Measurements from ENCODE around the gene POLR2I.
A peak's percentile ranks its signal among the peaks of the same experiment; 100 is the strongest.

Gene POLR2I

GRCh38 chr19:36128392-36128736 is 13.7 kb upstream of the POLR2I start:
- DNase-seq (ENCODE audit: low read depth): no peak
- no peak for TF ChIP-seq CTCF (IDR thresholded peaks at IDR 0.05; ENCODE audit: low read depth, low read length, missing control alignments)
- peak overlapping the region; percentile 60 for H3K4me3 ChIP-seq (ENCODE audit: low read depth, low read length)

- no peak for DNase-seq (ENCODE audit: low read depth)
- no peak for TF ChIP-seq CTCF (IDR thresholded peaks at IDR 0.05; ENCODE audit: low read depth, low read length, missing control alignments)
- H3K4me3 ChIP-seq (ENCODE audit: low read depth, low read length): no peak overlapping the region
Observed at GRCh38 chr19:36125557-36125956, 10.9 kb upstream of the POLR2I start.

GRCh38 chr19:36121486-36122124 is 6.9 kb upstream of the POLR2I start:
- TF ChIP-seq CTCF (IDR thresholded peaks at IDR 0.05; ENCODE audit: low read depth, low read length, missing control alignments): no peak
- no peak overlapping the region for H3K4me3 ChIP-seq (ENCODE audit: low read depth, low read length)
- DNase-seq (ENCODE audit: low read depth): no peak

GRCh38 chr19:36120984-36121358 is 6.3 kb upstream of the POLR2I start:
- no peak overlapping the region for H3K4me3 ChIP-seq (ENCODE audit: low read depth, low read length)
- TF ChIP-seq CTCF (IDR thresholded peaks at IDR 0.05; ENCODE audit: low read depth, low read length, missing control alignments): no peak
- no peak for DNase-seq (ENCODE audit: low read depth)

GRCh38 chr19:36120092-36120983 is 5.7 kb upstream of the POLR2I start:
- no peak for TF ChIP-seq CTCF (IDR thresholded peaks at IDR 0.05; ENCODE audit: low read depth, low read length, missing control alignments)
- DNase-seq (ENCODE audit: low read depth): no peak

GRCh38 chr19:36116344-36116637 is 1.6 kb upstream of the POLR2I start:
- DNase-seq (ENCODE audit: low read depth): no peak
- H3K4me3 ChIP-seq (ENCODE audit: low read depth, low read length): peak overlapping the region; percentile 69
- no peak for TF ChIP-seq CTCF (IDR thresholded peaks at IDR 0.05; ENCODE audit: low read depth, low read length, missing control alignments)

More at GRCh38 chr19:36120092-36120983, 5.7 kb upstream of the POLR2I start:
- H3K4me3 ChIP-seq (ENCODE audit: low read depth, low read length): no peak overlapping the region

Measured in GM12864 (cell line).